GM21526 (cell line): Measurements from ENCODE around the gene AHNAK2.
"Not testable (repeated sequence)": the region's sequence is repeated elsewhere in the genome, so short reads cannot be mapped to it uniquely, and the experiment has no call there.

ENCODE experiments used
- ATAC-seq: cut with Tn5 transposase; IDR thresholded peaks from one replicate; pipeline ENCODE4 v1.9.1; 2021; ENCODE audit warnings: moderate library complexity; ENCODE audit not compliant: unreplicated experiment, low FRiP score

Gene AHNAK2

DNA sequence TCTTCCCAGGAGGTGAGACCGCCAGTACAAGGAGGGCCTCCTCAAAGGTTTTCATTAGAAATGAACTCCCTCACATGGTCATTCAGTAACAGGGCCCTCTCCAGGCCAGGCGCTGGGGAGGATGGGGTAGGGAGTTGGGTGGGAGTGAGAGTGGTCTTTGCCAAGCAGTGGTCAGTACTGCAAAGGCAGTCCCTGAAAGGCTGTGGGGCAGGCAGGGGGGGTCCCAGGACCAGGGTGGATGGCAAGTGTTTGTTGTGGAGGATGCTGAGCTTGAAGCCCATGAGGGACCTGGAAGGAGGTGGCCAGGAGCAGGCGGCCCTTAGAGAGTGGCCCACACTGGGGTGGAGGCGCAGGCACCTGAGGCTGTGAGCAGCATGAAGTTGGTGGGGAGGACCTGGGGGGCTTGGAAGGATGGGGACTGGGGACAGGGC is 87.0 kb downstream of the AHNAK2 start:
- ATAC-seq = no peak

DNA sequence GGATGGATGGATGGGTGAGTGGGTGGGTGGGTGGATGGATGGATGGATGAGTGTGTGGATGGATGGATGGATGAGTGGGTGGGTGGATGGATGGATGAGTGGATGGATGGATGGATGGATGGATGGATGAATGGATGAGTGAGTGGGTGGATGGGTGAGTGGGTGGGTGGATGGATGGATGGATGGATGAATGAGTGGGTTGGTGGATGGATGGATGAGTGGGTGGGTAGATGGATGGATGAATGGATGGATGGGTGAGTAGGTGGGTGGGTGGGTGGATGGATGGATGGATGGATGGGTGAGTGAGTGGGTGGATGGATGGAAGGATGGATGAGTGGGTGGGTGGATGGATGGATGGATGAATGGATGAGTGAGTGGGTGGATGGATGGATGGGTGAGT is 87.9 kb downstream of the AHNAK2 start:
- not testable (repeated sequence) for ATAC-seq

GRCh38 chr14:104889375-104889757 is 88.8 kb downstream of the AHNAK2 start:
- no peak for ATAC-seq

GRCh38 chr14:104888489-104889374 is 89.4 kb downstream of the AHNAK2 start:
- ATAC-seq = no peak

GRCh38 chr14:104887623-104888488 is 90.3 kb downstream of the AHNAK2 start:
- no peak for ATAC-seq
